Upper lobe of left lung (tissue), 6 donors: ENCODE data around the gene CPO. TPM values are rescaled to one million over a fixed set of nuclear protein-coding genes. Genes with fewer than 3 reads are reported as not detected.
A peak's percentile ranks its signal among the peaks of the same experiment; 100 is the strongest.

ENCODE experiments used
- ATAC-seq, 2 donors: fragments of 200-7000 bp; cut with Tn5 transposase; one replicate each; pipeline ENCODE4 v1.9.1; 2022; ENCODE audit warnings: mild to moderate bottlenecking in 2 of 2, moderate library complexity in 2 of 2; ENCODE audit not compliant: low FRiP score in 2 of 2
- DNase-seq, 2 donors: peaks; one replicate each; pipeline ENCODE4 v3.0.0-alpha.2; 2019 to 2020
- H3K27ac ChIP-seq, 4 donors: fragments of 200-600 bp; sonication (generic); one replicate each; pipeline ENCODE4 v1.5.1; 2016 to 2019
- H3K27me3 ChIP-seq, 4 donors: fragments of 200-600 bp; sonication (generic); one replicate each; pipeline ENCODE4 v1.5.1; 2017 to 2019
- H3K36me3 ChIP-seq, 4 donors: fragments of 200-600 bp; sonication (generic); one replicate each; pipeline ENCODE4 v1.5.1; 2016 to 2019
- H3K4me1 ChIP-seq, 4 donors: fragments of 200-600 bp; sonication (generic); one replicate each; pipeline ENCODE4 v1.5.1; 2018 to 2019
- H3K4me3 ChIP-seq, 4 donors: fragments of 200-600 bp; sonication (generic); one replicate each; pipeline ENCODE4 v1.5.1; 2017 to 2019; ENCODE audit warnings: mild to moderate bottlenecking in 2 of 4, moderate library complexity in 1 of 4
- H3K9me3 ChIP-seq, 4 donors: fragments of 200-600 bp; sonication (generic); one replicate each; pipeline ENCODE4 v1.5.1; 2018 to 2019
- EP300 ChIP-seq, 4 donors: sonication (generic); formaldehyde crosslinking; IDR thresholded peaks; one replicate each; pipeline ENCODE4 v1.5.1; 2017; ENCODE audit warnings: antibody characterized with exemption in 4 of 4, control low read depth in 2 of 4
- POLR2A ChIP-seq, 4 donors: fragments of 450-650 bp; IDR thresholded peaks; one replicate each; pipeline ENCODE4 v1.5.1; 2016 to 2017; ENCODE audit warnings: antibody characterized with exemption in 4 of 4, mild to moderate bottlenecking in 2 of 4
- POLR2AphosphoS5 ChIP-seq, 2 donors: sonication (generic); formaldehyde crosslinking; IDR thresholded peaks; one replicate each; pipeline ENCODE4 v1.5.1; 2017; ENCODE audit warnings: antibody characterized with exemption in 2 of 2
- WGBS, 2 donors: methylation state at CpG; one replicate each; pipeline ENCODE4 v1.1.5; 2017 to 2018; 5-methylcytosine and 5-hydroxymethylcytosine counted together
- total RNA-seq, 6 donors: library from RNA; depleted of rRNA in 4 of 6; stranded (reverse); fragments of >200 nt in 4 of 6; gene quantifications; one replicate each; pipeline versions ENCODE4 v1.1.0 to v1.2.1, GENCODE V29; 2016 to 2021
- TF ChIP-seq, protein P1 (sequence below), 6 experiments: fragments of 450-650 bp in 4 of 6; fragments of 200-600 bp in 2 of 6; sonication (generic) in 2 of 6; IDR thresholded peaks; one replicate each; pipeline ENCODE4 v1.5.1; 2016 to 2019; ENCODE audit warnings: antibody characterized with exemption in 6 of 6
- donor health status: DM: no; HTN: no; CAD: no; lungs with moderate emphysema.
- donor health status: DM: no; HTN: yes; CAD: no; lungs with severe emphysema.

The CPO gene
- total RNA-seq, 6 donors from 2014 or later = not detected

DNA sequence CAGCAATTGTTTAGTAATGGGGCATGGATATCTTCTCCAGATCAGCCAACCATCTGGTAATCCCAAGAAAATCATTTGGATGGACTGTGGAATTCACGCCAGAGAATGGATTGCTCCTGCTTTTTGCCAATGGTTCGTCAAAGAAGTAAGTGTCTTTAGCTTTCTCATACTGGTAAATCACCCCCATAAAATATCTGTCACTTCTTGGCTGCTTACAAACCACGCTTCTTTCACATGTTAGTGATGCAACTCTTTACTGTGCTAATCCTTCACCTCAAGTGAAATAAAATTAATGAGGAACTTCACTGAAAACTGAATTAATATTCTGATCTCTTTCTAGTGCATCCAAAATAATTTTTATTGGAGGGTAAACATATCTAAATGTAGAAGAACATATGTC, 18.9 kb downstream of the CPO start:
- WGBS, 2 donors = 78 to 88% methylated on average over 3 of the region's 3 CpGs
- TF ChIP-seq POLR2AphosphoS5 (IDR thresholded peaks at IDR 0.05) = no peak
- no peak for TF ChIP-seq EP300 (IDR thresholded peaks at IDR 0.05)
- TF ChIP-seq POLR2A (IDR thresholded peaks at IDR 0.05) = no peak
- TF ChIP-seq, protein P1, sequence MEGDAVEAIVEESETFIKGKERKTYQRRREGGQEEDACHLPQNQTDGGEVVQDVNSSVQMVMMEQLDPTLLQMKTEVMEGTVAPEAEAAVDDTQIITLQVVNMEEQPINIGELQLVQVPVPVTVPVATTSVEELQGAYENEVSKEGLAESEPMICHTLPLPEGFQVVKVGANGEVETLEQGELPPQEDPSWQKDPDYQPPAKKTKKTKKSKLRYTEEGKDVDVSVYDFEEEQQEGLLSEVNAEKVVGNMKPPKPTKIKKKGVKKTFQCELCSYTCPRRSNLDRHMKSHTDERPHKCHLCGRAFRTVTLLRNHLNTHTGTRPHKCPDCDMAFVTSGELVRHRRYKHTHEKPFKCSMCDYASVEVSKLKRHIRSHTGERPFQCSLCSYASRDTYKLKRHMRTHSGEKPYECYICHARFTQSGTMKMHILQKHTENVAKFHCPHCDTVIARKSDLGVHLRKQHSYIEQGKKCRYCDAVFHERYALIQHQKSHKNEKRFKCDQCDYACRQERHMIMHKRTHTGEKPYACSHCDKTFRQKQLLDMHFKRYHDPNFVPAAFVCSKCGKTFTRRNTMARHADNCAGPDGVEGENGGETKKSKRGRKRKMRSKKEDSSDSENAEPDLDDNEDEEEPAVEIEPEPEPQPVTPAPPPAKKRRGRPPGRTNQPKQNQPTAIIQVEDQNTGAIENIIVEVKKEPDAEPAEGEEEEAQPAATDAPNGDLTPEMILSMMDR (IDR thresholded peaks at IDR 0.05) = no peak
- H3K27me3 ChIP-seq = no peaks in the 10 kb centered on the region
- H3K4me1 ChIP-seq = no peaks in the 10 kb centered on the region
- DNase-seq (no peak), ATAC-seq (no peak)
- H3K9me3 ChIP-seq = peaks cover 0 to 4% (median 0%) of the 10 kb centered on the region in 4 donors
- no peak overlapping the region for H3K27ac ChIP-seq
- no peak overlapping the region for H3K4me3 ChIP-seq
- H3K36me3 ChIP-seq = no peaks in the 10 kb centered on the region

DNA sequence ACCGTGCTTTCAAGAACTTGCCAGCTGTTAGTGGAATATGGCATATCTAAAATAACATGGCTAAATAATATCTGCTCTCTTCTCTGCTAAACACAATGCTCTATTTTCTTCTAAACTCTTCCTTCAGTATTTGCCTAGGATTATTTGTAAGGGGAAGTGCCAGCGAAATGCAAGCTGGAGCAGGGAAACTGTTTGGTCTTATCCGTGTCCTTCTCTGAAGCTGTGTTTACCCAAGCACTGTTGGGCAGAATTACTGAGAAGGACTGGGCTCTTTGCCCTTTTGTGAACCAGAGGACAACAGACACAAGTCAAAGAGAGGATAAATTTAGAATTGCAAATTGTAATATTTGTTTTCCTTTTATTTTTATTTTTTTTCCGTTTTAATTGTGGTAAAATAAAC, 23.6 kb downstream of the CPO start:
- no peak for DNase-seq
- no peak overlapping the region for H3K27ac ChIP-seq
- H3K9me3 ChIP-seq = no peaks in the 10 kb centered on the region
- H3K27me3 ChIP-seq = no peaks in the 10 kb centered on the region
- WGBS, 2 donors = 30 to 40% methylated on average over 4 of the region's 4 CpGs
- no peak for TF ChIP-seq EP300 (IDR thresholded peaks at IDR 0.05)
- TF ChIP-seq POLR2A (IDR thresholded peaks at IDR 0.05) = no peak
- TF ChIP-seq POLR2AphosphoS5 (IDR thresholded peaks at IDR 0.05) = no peak
- TF ChIP-seq, protein P1 (IDR thresholded peaks at IDR 0.05) = no peak
- H3K36me3 ChIP-seq = no peaks in the 10 kb centered on the region
- H3K4me3 ChIP-seq = peak overlapping the region in 2 of 4 donors; percentile 3 to 18
- ATAC-seq = no peak
- H3K4me1 ChIP-seq = no peaks in the 10 kb centered on the region

DNA sequence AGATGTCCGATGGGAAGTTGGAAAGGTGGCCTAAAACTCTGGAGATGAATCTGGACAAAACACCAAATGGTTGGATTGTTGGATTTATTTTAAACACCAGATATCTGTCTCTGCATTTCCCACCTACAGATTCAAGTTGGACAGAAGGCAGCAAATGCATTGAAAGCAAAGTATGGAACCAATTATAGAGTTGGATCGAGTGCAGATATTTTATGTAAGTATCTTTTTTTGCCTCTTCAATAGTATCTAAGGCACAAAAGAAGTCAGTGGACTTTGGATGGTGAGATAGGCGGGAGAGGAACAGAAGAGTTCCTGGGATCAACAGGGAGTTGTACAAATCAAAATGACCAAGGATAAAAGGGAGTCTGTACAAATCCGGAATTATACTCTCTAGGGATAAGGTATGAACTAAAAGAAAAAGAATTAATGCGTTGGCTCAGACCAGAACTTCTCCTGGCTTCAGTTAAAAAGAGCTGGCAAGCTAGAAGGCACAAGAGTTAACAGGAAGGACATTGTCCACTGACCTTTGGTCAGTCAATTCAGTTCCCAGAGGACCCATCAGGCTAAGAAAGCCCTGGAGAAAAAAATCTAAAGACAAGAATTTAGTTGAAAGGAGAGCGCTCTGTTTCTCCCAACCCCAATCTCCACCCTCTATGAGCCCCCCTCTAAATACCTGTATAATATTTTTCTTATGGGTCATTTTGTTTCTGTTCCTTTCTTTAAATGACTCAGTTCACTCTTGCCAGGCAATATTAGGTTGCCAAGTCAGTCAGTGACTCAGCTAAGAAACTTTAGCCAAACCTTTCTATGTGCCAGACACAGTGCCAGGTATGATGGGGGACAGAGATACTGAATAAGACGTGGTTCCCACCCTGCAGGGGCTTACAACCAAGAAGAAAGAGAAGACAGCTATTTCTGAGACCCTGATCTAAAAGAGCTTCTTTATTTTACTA, 29.1 kb downstream of the CPO start:
- TF ChIP-seq POLR2AphosphoS5 (IDR thresholded peaks at IDR 0.05) (no peak), POLR2A (IDR thresholded peaks at IDR 0.05) (no peak), EP300 (IDR thresholded peaks at IDR 0.05) (no peak)
- TF ChIP-seq, protein P1 (IDR thresholded peaks at IDR 0.05) = no peak
- Histone ChIP-seq H3K27ac (no peak overlapping the region), H3K36me3 (no peaks in the 10 kb centered on the region), H3K9me3 (no peaks in the 10 kb centered on the region), H3K4me3 (no peak overlapping the region), H3K27me3 (no peaks in the 10 kb centered on the region), H3K4me1 (no peaks in the 10 kb centered on the region)
- DNase-seq (no peak), ATAC-seq (peak in 1 of 2 donors; percentile 27)
- 79 to 84% methylated on average over 7 of the region's 7 CpGs for WGBS, 2 donors

DNA sequence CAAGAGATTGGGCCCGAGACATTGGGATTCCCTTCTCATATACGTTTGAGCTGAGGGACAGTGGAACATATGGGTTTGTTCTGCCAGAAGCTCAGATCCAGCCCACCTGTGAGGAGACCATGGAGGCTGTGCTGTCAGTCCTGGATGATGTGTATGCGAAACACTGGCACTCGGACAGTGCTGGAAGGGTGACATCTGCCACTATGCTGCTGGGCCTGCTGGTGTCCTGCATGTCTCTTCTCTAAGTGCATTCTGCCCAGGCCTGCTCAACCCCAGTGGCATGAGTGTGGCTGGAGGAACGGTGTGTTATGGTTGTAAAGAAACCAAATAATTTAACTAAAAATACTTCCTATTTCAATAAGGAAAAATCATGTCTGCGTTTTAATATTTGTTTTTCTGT, 29.9 kb downstream of the CPO start:
- ATAC-seq = no peak
- Histone ChIP-seq H3K27me3 (no peaks in the 10 kb centered on the region), H3K4me1 (no peaks in the 10 kb centered on the region), H3K27ac (no peak overlapping the region), H3K9me3 (no peaks in the 10 kb centered on the region), H3K36me3 (no peaks in the 10 kb centered on the region), H3K4me3 (no peak overlapping the region)
- no peak for DNase-seq
- WGBS, 2 donors = 91 to 96% methylated on average over 6 of the region's 6 CpGs
- TF ChIP-seq, protein P1 (IDR thresholded peaks at IDR 0.05) = no peak
- TF ChIP-seq POLR2A (IDR thresholded peaks at IDR 0.05) (no peak), POLR2AphosphoS5 (IDR thresholded peaks at IDR 0.05) (no peak), EP300 (IDR thresholded peaks at IDR 0.05) (no peak)
